ENCODE measurements around the gene BCDIN3D. TPM values are rescaled to one million over a fixed set of nuclear protein-coding genes. Genes with fewer than 3 reads are reported as not detected.

The BCDIN3D gene
- total and polyA plus RNA-seq, 11 donors, result 1.6 to 3.9 (median 2.3) TPM

GRCh38 chr12:49868449-49868848 is 25.5 kb upstream of the BCDIN3D start:
- 52 to 66% (median 60%) methylated on average over 11 to 16 of the region's 16 CpGs for WGBS, 4 donors
- Histone ChIP-seq H3K27me3 (peaks cover 0 to 6% (median 0%) of the 10 kb centered on the region in 9 donors), H3K4me1 (peaks cover 4 to 45% (median 29%) of the 10 kb centered on the region in 12 donors), H3K36me3 (no peaks in the 10 kb centered on the region), H3K27ac (peak overlapping the region in 11 of 12 donors; percentile 19 to 78 (median 69)), H3K4me3 (no peak overlapping the region), H3K9me3 (no peaks in the 10 kb centered on the region)
- no peak for TF ChIP-seq CTCF (IDR thresholded peaks at IDR 0.05)
- no peak for TF ChIP-seq POLR2A (IDR thresholded peaks at IDR 0.05)
- DNase-seq (peak in 1 of 5 donors; percentile 36), ATAC-seq (no peak)
- intact Hi-C loops (cut with DNase I), result loop anchor here (2.0 to 10.0 kb wide), 10 partner anchors 74 to 204 kb away; partner anchors contain the start of genes ASIC1 (in 7 of the 10) and AQP5 (in 1 of the 10)

DNA sequence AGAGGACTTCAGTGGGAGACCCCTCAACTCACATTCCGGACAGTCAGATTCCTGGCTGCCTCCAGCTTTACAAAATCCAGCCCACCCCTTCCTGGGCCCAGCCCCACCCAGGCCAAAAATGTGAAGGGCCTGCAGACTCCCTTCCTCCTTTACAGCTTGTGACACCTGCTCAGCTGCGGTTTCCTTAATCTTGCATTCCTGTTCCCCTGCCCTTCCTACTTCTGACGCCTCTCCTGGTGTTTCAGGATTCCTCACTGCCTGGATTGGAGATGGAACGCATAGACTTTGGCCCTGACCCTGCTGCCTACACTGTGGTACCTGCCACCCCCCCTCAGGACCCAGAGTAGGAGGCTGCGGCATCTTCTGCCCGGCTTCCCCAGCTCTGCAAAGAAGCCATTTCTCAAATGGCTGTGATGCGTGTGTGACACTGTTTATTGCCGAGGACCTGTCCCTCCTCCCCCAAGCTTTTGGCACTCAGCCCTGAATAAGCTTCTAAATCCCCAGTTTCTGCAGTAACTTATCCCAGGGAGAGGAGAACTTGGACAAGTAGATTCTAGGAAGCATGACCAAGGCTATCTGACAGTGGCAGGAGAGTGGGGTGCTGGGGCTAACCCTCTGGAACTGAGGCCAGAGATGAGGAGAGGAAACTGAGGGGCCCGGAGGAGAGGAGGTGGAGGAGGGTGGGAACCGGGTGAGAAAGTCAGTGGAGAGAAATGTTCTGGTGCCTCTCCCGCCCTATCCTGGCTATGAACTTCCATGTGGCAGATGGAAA is 24.9 kb upstream of the BCDIN3D start:
- Histone ChIP-seq H3K36me3 (no peaks in the 10 kb centered on the region), H3K27me3 (peaks cover 0 to 6% (median 0%) of the 10 kb centered on the region in 9 donors), H3K27ac (peak overlapping the region in 11 of 12 donors; percentile 19 to 78 (median 69)), H3K4me1 (peaks cover 4 to 42% (median 29%) of the 10 kb centered on the region in 12 donors), H3K4me3 (no peak overlapping the region), H3K9me3 (no peaks in the 10 kb centered on the region)
- ATAC-seq (no peak), DNase-seq (no peak)
- intact Hi-C loops (cut with DNase I), result loop anchor here (1.0 to 10.0 kb wide), 11 partner anchors 75 to 205 kb away; partner anchors contain the start of genes ASIC1 (in 7 of the 10) and AQP5 (in 1 of the 10)
- WGBS, 4 donors, result 31 to 45% (median 37%) methylated on average over 11 of the region's 11 CpGs
- TF ChIP-seq CTCF (IDR thresholded peaks at IDR 0.05), result no peak

DNA sequence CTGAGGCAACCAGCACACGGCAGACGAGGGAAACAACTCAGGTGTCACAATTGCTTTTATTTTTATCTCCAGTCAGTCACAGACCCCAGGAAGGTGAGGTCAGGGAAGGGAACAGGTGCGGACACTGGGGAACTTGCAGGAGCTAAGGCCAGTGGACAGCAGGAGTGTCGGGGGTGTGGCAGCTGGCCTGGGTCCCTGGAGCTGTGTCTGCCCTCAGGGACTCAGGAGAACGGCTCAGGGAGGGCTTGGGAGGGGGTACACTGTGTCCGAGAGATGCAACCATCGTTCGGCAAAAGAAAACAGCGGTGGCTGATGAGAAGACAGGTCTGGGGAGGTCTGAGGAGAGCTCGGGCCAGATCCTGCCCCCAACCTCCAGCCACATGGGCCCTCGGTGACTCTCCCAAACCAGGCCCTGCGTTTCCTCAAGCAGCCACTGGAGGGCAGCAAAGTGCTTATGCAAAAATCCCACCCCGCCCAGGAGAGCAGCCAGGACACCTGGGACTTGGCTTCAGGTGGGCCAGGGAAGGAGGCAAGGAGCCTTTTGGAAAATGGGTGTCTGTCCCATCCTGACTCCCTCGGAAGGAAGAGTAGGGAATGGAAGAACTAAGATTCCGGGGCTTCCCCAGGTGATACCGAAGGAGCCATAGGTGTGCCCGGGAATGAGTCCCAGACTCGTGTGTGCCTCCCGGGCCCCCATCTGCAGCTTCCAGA is 24.1 kb upstream of the BCDIN3D start:
- Histone ChIP-seq H3K36me3 (no peaks in the 10 kb centered on the region), H3K9me3 (no peaks in the 10 kb centered on the region), H3K27me3 (peaks cover 0 to 6% (median 0%) of the 10 kb centered on the region in 9 donors), H3K4me3 (no peak overlapping the region), H3K4me1 (peaks cover 4 to 37% (median 29%) of the 10 kb centered on the region in 12 donors), H3K27ac (no peak overlapping the region)
- ATAC-seq (peak in 2 of 4 donors; percentile 17), DNase-seq (peak; percentile 67 to 79 (median 73))
- intact Hi-C loops (cut with DNase I), result loop anchor here (1.0 to 10.0 kb wide), 10 partner anchors 75 to 205 kb away; partner anchors contain the start of genes ASIC1 (in 7 of the 10) and AQP5 (in 1 of the 10)
- TF ChIP-seq CTCF (IDR thresholded peaks at IDR 0.05) (peak; percentile 94 to 99 (median 98)), POLR2A (IDR thresholded peaks at IDR 0.05) (no peak)
- 29 to 36% (median 34%) methylated on average over 16 to 19 of the region's 19 CpGs for WGBS, 4 donors

DNA sequence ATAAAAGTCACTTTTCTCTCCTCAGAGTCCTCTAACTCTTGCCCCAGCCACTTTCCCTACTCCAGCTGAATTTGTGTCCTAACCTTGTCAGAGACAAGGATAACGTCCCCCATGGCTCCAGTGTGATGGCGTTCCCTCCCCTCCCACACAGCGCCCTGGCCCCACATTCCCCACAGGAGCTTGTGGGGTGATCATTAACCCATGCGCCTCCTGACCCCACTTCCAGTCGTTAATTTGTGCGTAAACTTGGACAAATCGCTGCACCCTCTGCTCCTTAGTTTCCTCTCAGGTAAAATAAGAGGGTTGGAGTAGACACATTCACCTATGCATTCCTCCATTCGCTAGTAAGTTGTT is 22.9 kb upstream of the BCDIN3D start:
- no peaks in the 10 kb centered on the region for H3K9me3 ChIP-seq
- no peaks in the 10 kb centered on the region for H3K36me3 ChIP-seq
- intact Hi-C loops (cut with DNase I), result loop anchor here (2.0 to 10.0 kb wide), 9 partner anchors 77 to 207 kb away; partner anchors contain the start of genes ASIC1 (in 7 of the 10) and AQP5 (in 1 of the 10)
- H3K4me3 ChIP-seq, result no peak overlapping the region
- 78 to 86% (median 82%) methylated on average over 8 of the region's 8 CpGs for WGBS, 4 donors
- no peak overlapping the region for H3K27ac ChIP-seq
- no peak for ATAC-seq
- H3K27me3 ChIP-seq, result peaks cover 0 to 6% (median 0%) of the 10 kb centered on the region in 9 donors
- DNase-seq, result no peak
- peaks cover 4 to 37% (median 29%) of the 10 kb centered on the region in 12 donors for H3K4me1 ChIP-seq
- no peak for TF ChIP-seq CTCF (IDR thresholded peaks at IDR 0.05)
- TF ChIP-seq POLR2A (IDR thresholded peaks at IDR 0.05), result no peak

Data from heart left ventricle (tissue), 16 donors.